HuH-7.5 (cell line): ENCODE measurements around the gene COMTD1.

Experiments
- DNase-seq: peaks from one replicate; pipeline ENCODE4 v3.0.0; 2011; ENCODE audit warnings: low spot score

Gene COMTD1

DNA sequence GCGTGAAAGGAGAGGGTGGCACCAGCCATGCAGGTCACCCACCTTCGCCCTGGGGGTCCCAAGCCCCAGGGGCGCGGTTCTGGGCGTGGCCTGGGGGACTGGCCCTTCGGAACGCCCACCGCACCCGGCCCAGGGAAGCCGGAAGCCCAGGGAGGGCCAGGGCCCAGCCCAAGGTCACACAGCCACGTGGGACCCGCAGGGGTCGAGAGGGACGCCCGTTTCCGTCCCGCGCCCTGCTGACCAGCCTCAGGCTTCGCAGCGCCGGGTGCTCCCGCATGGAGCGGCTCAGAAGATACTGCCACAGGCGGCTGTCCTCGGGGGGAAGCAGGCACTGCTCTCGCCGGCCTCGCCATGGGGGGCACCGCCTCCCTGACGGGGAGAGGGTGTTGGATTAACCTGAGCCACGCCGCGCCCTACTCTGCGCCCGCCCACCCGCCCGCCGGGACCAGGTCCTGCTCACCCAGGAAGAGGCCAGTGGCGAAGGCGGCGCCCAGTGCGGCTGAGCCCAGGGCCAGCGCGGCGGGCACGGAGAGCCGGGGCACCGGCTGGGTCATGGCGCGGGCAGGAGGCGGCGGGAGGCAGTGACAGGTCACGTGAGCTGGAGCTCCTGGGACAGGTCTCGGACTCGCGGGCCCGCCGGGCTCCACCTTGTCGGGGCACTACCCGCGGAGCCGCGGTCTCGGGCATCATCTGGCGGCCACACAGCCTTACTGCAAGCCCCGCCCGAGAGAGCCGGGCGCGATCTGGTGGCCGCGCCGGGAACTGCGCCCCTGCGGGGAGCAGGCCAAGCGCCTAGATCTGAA is at the start of gene COMTD1:
TSS of gene COMTD1 (minus strand) at position 583 of the 803 bp plus-strand sequence. CDS start at position 554, 29 bp downstream.
- peak; percentile 85 for DNase-seq

DNA sequence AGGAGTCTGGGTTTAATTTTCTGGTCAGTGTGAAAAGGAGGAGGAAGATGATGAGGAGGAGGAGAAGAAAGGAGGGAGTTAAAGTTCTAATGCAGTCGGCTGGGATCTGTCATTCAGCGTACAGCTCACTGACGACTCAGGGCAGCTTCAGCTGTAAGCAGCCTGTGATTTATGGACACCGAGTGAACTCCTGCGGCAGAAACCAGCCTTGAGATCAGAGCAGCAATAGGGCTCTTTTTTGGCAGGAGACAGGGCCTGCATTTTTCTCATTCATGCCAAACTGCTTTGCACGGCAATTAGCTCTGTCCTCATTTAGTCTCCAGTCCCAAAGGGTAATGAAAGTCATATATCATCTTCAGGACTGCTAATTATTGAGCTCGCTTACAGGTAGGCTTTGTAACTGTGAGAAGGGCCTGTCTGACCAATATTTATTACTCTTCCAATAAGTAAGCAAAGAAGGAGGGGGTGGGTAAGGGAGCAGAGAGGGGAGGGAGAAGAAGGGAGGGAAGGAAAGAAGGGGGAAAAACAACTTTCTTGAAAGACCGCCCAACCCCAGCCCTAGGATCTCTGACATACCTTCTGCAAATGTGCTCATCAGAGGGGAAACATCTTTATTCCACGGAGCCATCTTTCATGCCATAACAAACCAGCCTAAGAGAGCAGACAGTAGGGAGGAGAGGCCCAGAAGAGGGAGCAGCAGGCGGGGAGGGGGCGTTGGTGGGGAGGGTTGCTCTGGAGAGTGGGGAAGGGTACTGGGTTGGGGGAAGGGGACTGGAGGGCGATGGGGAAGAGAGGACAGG is 48.1 kb upstream of the COMTD1 start:
- no peak for DNase-seq

DNA sequence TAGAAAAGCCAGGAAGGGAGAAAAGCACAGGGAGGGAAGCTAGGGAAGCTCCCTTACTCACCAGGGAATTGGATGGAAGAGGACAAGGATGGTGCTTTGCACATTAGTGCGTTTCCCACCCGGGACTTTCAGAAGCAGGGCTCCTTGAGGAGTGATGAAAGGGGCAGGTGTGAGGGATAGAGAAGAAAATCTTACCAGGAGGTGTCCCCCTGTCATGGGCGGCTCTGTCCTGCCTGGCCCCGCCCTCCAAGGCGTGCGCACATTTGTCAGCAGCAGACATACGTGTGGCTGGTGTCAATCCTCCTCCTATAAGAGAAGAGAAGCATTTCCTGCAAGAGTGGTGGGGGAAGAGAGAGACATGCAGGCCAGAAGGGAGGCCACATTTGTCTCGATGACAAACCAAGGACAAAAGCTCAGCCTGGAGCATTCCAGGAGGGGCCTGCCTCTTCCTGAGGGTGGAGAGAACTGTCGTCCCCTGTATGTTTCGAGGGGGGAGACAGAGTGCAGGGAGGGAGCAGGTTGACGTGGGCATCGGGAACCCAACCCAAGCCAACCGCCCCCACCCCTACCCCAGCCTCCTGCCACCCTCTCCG is 47.4 kb upstream of the COMTD1 start:
- no peak for DNase-seq

DNA sequence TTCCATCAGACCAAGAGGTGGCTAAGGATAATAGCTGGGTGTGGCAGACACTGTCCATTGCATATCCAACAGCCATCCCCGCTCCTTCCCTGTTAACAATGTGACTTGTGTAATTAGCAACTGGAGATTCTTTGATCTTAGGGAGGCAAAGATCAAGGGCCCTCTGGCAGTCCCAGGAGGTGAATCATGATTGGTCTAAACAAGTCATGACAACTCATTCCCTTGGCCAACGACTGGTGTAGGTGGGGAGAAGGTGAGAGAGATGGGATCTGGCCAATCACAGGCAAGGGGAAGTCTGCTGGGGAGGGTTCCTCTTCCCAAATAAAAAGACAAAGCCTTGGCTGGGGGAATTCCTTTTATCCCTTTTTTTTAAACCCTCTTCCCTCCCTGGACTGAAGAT is 46.2 kb upstream of the COMTD1 start:
- no peak for DNase-seq

DNA sequence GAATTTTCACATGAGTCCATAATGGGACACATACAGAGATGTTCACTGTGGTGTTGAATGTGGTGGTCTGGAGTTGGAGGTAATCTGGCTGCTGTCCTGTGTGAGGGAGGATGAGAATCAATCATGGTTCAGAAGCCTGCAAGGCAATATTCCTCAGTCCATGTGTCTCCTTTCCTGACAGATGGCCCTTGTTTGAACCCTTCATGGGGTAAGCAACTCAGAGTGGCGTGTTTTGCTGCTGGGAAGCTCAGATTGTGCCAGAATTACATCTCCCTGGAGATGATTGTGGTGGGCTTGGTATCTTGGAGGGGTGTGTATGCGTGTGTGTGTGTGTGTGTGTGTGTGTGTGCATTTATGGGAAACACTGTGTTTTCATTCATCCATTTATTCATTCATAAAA is 44.5 kb upstream of the COMTD1 start:
- no peak for DNase-seq

DNA sequence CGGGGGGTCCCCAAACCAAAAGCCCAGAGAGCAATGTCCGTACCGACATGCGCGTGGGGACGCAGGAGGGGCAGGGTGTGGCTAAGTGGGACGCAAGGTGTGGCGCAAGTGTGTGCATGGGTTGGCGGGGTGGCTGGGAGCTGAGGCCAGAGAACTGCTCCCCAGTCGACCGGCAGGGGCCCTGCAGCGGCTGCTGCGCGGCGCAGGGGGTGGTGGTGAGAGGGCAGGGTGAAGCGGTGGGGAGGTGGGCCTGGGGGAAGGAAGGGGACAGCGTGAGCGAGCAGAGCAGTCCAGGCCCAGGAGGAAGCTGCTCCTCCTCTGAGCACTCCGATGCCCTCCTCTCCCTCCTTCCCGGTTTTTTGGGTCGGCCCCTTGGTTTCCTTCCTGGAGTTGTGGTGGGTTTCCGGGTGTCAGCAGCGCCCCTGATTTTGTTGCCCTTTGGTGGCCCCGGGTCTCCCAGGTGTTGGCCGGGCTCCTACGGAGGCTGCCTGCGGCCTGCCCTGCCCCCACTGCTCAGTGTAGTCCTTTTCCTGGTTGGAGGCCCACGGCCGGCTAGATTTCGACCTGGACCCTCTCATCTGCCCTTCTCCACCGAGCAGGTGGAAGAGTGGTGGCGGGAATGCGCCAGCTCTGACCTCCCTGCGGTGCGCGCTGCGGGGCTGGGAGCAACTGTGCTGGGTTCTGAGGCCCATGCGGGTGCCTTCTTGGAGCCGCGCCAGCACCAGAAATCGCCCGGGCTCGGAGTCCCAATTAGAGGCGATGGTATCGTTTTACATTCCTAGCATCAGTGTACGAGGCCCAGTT is 40.5 kb upstream of the COMTD1 start:
- DNase-seq: no peak

DNA sequence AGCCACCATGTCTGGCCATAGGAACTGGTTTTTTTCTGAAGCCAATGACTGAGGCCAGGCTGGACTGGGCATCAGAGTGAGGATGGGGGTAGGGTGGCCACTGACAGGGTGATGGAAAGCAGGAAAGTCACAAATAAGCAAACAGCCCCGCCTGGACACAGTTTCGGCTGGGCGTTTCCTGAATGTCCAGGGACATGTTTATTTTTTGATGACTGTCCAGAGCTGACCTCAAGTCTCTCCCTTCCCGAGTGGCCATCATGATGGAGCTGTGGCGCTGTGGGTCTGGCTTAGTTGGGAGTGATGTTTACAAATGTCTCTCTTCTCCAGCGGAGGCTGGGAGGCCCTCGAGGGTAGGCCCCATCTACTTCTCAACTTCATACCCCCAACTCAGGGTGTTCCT is 37.1 kb upstream of the COMTD1 start:
- DNase-seq: no peak

DNA sequence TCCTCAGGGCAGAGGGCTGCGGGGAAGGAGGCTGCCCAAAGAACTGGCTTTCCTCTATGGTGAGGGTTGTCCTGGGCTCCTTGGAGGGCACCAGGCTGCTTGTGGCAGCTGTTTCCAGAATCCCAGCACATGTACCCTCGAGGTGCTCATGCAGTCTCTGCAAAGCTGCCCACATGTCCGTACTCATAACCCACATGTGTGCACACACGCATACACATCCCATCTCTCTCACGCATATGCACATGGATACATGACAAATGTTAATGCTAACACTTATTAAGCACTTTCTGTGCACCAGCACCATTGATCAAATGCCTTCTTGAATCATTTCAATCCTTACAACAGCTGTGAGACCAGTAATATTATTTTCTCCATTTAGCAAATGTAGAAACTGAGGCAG is 36.3 kb upstream of the COMTD1 start:
- no peak for DNase-seq

DNA sequence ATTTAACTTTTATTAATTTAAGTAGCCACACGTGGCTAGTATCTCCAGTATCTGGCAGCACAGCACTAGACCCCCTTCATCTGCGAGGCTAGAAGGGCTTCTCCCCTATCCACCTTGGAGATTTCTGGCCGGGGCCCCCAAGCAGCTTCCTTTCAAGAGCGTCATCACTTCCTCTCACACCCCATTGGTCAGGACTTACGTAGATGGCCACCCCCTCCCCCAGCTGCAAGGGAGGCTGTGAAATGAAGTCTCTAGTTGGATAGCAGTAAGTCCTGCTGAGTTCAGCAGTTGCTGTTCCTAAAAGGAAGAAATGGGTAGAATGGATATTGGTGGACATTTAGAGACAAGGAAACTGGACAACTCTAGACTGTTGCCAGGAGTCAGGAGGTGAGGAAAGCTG is 33.8 kb upstream of the COMTD1 start:
- DNase-seq: no peak

DNA sequence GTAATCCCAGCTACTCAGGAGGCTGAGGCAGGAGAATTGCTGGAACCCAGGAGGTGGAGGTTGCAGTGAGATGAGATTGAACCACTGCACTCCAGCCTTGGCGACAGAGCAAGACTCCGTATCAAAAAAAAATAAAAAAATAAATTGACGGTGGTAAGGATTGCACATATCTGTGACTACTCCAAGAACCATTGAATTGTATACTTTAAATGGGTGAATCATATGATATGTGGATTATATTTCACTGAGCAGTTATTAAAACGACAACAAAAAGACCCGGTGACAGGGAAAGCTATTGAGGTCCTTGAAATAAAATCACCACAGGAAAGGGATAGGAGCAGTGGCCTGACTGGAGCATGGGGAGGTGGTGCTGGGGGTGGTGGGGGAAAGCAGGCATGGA is 31.2 kb upstream of the COMTD1 start:
- no peak for DNase-seq

DNA sequence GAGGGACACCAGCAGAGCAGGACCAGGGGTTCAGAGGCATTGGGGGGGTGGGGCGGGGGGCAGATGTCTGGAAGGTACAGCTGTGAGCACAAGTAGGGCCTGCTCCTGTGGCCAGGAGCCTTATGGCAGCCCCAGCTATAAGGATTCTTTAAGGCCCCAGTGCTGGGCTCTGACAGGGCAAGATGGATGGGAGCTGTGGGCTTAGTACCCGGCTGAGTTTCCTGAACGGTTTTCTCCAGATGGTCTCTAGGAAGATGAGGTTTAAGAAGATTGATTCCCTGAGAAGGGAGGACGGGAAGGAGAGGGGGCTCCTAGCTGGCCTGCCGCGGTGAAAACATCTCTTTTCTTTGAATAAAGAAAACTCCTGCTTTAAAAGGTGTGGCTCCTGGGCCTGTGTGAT is 30.1 kb upstream of the COMTD1 start:
- no peak for DNase-seq

DNA sequence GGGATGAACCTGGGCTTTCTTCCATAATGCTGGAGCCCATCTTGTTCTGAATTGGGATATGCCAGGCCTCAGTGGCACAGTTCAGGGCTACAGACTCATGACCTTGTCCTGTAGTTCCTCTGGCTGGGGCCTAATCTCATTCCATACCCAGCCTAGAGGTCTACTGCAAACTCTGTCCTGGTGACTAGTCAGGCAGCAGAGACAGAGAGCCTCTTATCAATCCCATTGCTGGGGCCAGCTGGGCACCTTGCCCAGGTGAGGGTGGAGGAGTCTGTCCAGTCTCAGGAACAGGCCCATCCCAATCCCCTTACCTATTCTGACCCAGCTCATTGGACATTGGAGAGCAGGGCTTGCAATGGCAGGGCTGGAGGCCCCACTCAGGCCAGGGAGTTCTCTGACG is 28.0 kb upstream of the COMTD1 start:
- no peak for DNase-seq

DNA sequence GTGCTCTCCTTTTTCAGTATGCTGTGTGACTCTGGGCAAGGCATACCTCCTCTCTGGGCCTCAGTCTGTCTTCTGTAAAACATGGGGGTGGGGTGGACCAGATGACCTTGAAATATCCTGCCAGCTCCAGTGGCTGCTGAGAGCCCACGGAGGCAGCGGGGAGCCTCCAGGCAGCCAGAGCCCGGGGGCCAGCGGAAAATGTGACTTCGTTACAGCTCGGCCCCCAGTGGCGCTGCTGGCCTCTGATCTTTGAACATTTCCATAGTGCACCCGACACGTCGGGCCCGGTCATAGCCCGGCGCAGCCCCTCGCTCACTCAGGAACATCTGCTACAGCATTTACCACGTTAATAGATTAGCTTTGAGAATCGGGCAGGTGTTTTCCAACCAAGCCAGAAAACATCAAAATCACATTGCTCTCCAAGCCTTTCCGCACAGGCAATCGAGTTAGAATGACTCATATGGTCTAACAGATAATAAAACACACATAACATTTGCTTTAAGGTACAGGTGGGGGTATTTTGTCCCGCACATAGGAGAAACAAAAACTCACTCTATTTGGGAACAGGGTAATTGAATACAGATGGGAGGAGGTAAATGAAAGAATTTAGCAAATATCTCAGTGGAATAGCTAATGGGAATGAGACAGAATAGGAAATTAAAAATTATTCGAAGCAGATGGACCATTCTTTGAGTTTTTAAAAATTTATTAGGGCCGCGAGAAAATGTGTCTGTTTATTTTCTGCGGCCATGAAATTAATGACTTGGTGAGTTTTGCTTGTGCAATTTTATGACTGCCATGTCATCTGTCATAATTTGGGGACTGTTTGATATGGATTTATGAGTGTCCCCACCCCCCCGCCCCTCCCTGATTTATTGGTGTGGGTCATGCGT is 26.3 kb upstream of the COMTD1 start:
- DNase-seq: no peak

DNA sequence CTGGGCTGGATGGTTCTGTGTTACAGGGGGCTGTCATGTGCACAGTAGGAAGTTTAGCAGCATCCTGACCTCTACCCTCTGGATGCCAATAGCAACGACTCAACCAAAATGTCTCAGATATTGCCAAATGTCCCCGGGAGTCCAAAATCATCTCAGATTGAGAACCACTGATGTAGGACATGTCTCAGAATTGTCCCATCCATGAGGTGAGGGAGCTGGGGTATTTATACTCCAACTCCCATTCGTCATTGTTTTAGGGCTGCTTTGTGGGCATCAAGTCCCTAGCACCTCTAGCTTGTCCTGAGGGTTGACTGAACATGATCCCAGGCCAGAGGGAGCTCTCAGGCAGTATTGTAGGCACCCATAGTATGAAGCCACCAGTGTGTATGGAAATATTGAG is 25.2 kb upstream of the COMTD1 start:
- no peak for DNase-seq

DNA sequence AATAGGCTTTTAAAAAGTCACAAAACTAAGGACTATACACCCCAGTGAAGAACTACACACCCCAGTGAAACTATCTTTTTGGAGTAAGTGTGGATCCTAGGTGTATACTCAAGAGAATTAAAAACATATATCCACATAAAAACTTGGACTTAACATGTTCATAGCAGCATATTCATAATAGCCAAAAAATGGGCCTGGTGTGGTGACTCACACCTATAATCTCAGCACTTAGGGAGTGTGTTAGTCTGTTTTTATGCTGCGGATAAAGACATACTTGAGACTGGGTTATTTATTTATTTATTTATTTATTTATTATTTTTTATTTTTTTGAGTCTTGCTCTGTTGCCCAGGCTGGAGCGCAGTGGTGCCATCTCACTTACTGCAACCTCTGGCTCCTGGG is 19.0 kb upstream of the COMTD1 start:
- no peak for DNase-seq

DNA sequence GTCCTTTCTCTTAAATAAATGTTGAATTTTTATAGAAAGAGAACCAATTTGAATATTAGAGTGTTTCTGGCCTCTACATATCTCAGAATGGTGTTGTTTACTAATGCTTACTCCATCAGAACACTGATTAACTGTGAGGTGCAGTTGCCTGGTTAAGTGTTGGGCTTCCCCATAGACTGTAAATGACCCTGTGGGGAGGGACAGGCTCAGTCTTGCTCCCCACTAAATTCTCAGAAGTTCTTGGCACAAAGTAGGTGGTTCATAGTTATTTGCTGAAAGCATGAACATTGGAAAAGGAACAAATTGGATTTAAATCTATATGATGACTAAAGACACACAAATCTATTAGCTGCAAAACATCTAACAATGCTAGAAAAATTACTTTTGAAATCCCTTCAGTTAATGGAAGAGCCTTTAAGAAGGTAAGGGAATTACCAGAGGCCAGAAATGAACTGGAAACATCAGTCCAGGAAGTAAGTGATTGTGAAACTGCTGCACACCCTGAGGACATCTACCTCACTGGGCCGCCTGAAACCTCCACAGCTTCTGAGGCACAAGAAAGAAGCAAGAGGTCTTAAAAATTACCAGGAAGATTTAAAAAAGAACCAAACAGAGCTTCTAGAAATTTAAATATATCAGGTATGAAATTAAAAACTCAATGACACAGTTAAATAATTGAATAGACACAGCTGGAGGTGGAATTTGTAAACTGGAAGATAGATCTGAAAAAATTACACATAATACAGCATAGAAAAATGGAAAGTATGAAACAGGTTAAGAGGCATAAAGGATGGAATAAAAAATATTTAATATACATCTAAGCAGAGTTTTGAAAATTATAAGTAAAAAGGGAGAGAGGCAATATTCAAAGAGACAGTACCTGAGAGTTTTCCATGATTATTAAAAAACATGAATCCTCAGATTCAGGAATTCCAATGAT is 17.8 kb upstream of the COMTD1 start:
- DNase-seq: no peak

DNA sequence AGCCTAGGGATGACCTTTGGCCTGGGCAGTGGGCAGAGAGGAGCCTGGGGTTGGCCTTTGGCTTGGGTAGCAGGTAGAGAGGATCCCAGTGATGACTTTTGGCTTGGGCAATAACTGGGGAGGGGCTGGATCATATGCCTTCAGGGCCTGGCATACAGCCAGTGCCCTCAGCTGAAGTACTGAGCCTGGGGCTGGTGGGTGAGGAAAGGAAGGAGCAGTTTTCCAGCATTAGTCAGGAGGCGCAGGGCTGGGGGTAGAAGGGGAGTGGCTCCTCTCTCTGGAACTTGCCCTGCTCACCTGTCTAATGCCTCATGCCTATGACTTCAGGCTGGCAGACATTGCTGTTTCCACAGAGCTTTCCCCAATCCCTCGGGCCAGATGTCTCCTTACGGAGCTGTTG is 15.2 kb upstream of the COMTD1 start:
- DNase-seq: no peak

DNA sequence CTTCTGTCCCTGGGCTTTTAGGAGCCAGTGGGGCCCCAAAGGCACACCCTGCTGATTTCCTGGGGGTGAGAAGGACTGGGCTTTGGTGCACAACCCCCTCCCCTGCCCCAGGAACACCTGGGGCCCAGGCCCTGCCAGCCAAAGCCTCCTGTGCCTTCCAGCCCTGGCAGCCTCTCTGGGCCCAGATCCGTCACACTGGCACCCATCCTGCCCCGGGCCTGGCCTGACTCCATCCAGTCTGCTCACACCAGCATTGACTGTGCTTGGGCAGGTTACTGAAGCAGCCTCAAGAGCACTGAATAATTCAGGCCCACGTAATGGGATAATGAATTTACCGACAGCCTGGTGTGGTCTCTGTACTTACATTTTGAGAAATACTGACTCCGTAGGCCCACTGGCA is 12.0 kb upstream of the COMTD1 start:
- no peak for DNase-seq

DNA sequence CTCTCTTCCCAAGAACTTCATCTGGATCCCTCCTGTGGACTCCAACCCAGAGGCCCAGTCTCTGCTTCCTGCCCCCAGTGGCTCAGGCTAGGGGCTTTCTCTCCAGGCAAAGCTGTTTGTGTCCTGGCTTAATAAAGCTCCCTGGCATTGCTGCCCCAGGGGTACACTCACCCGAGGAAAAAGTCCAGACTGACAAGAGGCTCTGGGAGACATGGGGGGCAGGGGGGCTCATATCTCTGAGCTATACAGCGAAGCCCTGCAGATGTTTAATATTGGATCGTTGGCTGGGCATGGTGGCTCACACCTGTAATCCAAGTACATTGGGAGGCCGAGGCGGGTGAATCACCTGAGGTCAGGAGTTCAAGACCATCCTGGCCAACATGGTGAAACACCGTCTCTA is 10.7 kb upstream of the COMTD1 start:
- DNase-seq: no peak
